GM19238 (cell line): ENCODE results near the gene TCF4.

Source experiments
- DNase-seq: peaks from one replicate; pipeline ENCODE4 v3.0.0; 2011; ENCODE audit warnings: low spot score; ENCODE audit not compliant: insufficient read length

Gene TCF4

GRCh38 chr18:55353806-55354205, 234.2 kb downstream of the TCF4 start:
- no peak for DNase-seq

- no peak for DNase-seq
Measured at GRCh38 chr18:55353391-55353790, 234.6 kb downstream of the TCF4 start.

- DNase-seq, result no peak
Measured at GRCh38 chr18:55351980-55352714, 235.8 kb downstream of the TCF4 start.

- DNase-seq, result no peak
Measured at GRCh38 chr18:55351241-55351691, 236.7 kb downstream of the TCF4 start.

- DNase-seq, result no peak
Measured at GRCh38 chr18:55349685-55350084, 238.3 kb downstream of the TCF4 start.

GRCh38 chr18:55346961-55347740, 240.8 kb downstream of the TCF4 start:
- DNase-seq, result no peak

- no peak for DNase-seq
Measured at GRCh38 chr18:55346387-55346786, 241.6 kb downstream of the TCF4 start.

GRCh38 chr18:55345103-55345950, 242.7 kb downstream of the TCF4 start:
- DNase-seq, result no peak

- DNase-seq, result no peak
Measured at GRCh38 chr18:55343396-55344073, 244.5 kb downstream of the TCF4 start.

- DNase-seq, result no peak
Measured at GRCh38 chr18:55340998-55341397, 247.0 kb downstream of the TCF4 start.

- no peak for DNase-seq
Measured at GRCh38 chr18:55339990-55340389, 248.0 kb downstream of the TCF4 start.

- no peak for DNase-seq
Measured at GRCh38 chr18:55338978-55339650, 248.9 kb downstream of the TCF4 start.

- DNase-seq, result no peak
Measured at GRCh38 chr18:55337908-55338521, 250.0 kb downstream of the TCF4 start.

GRCh38 chr18:55337138-55337537, 250.9 kb downstream of the TCF4 start:
- DNase-seq, result no peak

- DNase-seq, result no peak
Measured at GRCh38 chr18:55336438-55337100, 251.4 kb downstream of the TCF4 start.

- DNase-seq, result no peak
Measured at GRCh38 chr18:55334875-55335274, 253.1 kb downstream of the TCF4 start.

- DNase-seq, result no peak
Measured at GRCh38 chr18:55331301-55331700, 256.7 kb downstream of the TCF4 start.

GRCh38 chr18:55328301-55328700, 259.7 kb downstream of the TCF4 start:
- DNase-seq, result no peak

- no peak for DNase-seq
Measured at GRCh38 chr18:55327454-55327853, 260.5 kb downstream of the TCF4 start.

GRCh38 chr18:55326134-55326533, 261.9 kb downstream of the TCF4 start:
- no peak for DNase-seq
